SU-DHL-6 (cell line): ENCODE data around the gene MIPEP.

ENCODE experiments used
- H2AFZ ChIP-seq: fragments of 200-600 bp; sonication (generic); 2 replicates; pipeline ENCODE4 v1.6.1; 2014; ENCODE audit warnings: low read depth, mild to moderate bottlenecking, moderate library complexity, mixed read lengths, antibody characterized with exemption, low read length; ENCODE audit not compliant: severe bottlenecking
- H3F3A ChIP-seq: fragments of 200-600 bp; shearing (Covaris generic); 2 replicates; pipeline ENCODE4 v1.6.0; 2016; ENCODE audit warnings: antibody characterized with exemption, mild to moderate bottlenecking; ENCODE audit not compliant: insufficient read depth
- H3K27ac ChIP-seq: fragments of 200-600 bp; sonication (generic); 2 replicates; pipeline ENCODE4 v1.5.1; 2016; ENCODE audit warnings: low read depth, mild to moderate bottlenecking, low read length, moderate library complexity, mixed read lengths
- H3K27me3 ChIP-seq: fragments of 200-600 bp; sonication (generic), shearing (Covaris generic); 2 replicates; pipeline ENCODE4 v1.6.0; 2014; ENCODE audit warnings: mild to moderate bottlenecking, low read length
- H3K36me3 ChIP-seq: fragments of 200-600 bp; sonication (generic); 2 replicates; pipeline ENCODE4 v1.6.1; 2014; ENCODE audit warnings: mild to moderate bottlenecking, low read length, mixed read lengths
- H3K4me2 ChIP-seq: fragments of 300-600, 200-600 bp; shearing (Covaris generic), sonication (generic); 2 replicates; pipeline ENCODE4 v1.6.0; 2014; ENCODE audit warnings: low read length, low read depth, mild to moderate bottlenecking; ENCODE audit not compliant: poor library complexity, severe bottlenecking
- H3K4me3 ChIP-seq: fragments of 200-600 bp; sonication (generic); 2 replicates; pipeline ENCODE4 v1.5.1; 2014; ENCODE audit warnings: antibody characterized with exemption, low read length, mild to moderate bottlenecking, mixed read lengths; ENCODE audit not compliant: insufficient read depth, poor library complexity, severe bottlenecking
- H3K79me2 ChIP-seq: fragments of 200-600 bp; sonication (generic); 2 replicates; pipeline ENCODE4 v1.6.1; 2014; ENCODE audit warnings: mild to moderate bottlenecking, low read length, moderate library complexity; ENCODE audit not compliant: insufficient read depth
- H3K9ac ChIP-seq: fragments of 200-600 bp; sonication (generic); 2 replicates; pipeline ENCODE4 v1.7.0; 2014; ENCODE audit warnings: mild to moderate bottlenecking, low read length
- H3K9me2 ChIP-seq: fragments of 200-600 bp; sonication (generic); replicated peaks from 2 replicates; pipeline ENCODE4 v1.6.1; 2014; ENCODE audit warnings: low read length; ENCODE audit not compliant: insufficient read depth
- H3K9me3 ChIP-seq: fragments of 200-600 bp; sonication (generic); 2 replicates; pipeline ENCODE4 v1.6.1; 2014; ENCODE audit warnings: low read length, mixed read lengths; ENCODE audit not compliant: insufficient read depth
- H4K20me1 ChIP-seq: fragments of 200-600 bp; sonication (generic); 2 replicates; pipeline ENCODE4 v1.6.1; 2014; ENCODE audit warnings: low read depth, mild to moderate bottlenecking, antibody characterized with exemption, low read length, moderate library complexity, mixed read lengths
- EZH2phosphoT487 ChIP-seq: fragments of 200-600 bp; sonication (generic), shearing (Covaris generic); conservative IDR thresholded peaks from 2 replicates; pipeline ENCODE4 v1.6.1; 2018; ENCODE audit warnings: mild to moderate bottlenecking, antibody characterized with exemption, low read length, moderate library complexity, mixed read lengths
- TF ChIP-seq, protein P1 (sequence below): fragments of 200-600 bp; sonication (generic); IDR thresholded peaks from one replicate; pipeline ENCODE4 v1.5.1; 2017; ENCODE audit warnings: antibody characterized with exemption, mild to moderate bottlenecking, low read length, moderate library complexity; ENCODE audit not compliant: insufficient read depth, poor library complexity, severe bottlenecking

The MIPEP gene

DNA sequence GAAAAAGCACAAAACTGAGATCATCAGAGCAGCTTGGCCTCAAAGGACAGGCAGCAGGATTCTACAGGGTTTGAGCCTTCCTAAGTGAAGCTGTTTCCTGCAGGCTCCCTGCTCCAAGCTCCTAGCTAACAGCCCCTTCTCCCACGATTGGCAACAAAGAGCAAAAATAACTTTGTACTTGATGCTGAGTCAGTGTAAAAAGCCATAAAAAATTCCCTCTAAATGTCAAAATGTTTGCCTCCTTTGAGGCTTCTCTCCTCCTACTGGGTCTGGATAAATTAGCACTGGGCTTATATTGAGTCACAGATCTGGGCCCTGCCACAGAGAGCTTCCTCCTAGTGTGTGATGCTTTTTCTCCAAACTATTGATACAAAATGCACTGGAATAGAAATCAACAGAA lies 165.7 kb downstream of the MIPEP start:
- Histone ChIP-seq H3K27me3 (no peaks in the 10 kb centered on the region), H2AFZ (no peak overlapping the region), H3K27ac (no peak overlapping the region), H3K9me2 (no peaks in the 10 kb centered on the region), H3F3A (no peaks in the 10 kb centered on the region), H3K4me3 (no peak overlapping the region), H3K79me2 (no peaks in the 10 kb centered on the region), H3K9me3 (no peaks in the 10 kb centered on the region), H3K9ac (no peak overlapping the region), H3K4me2 (no peak overlapping the region), H3K36me3 (no peaks in the 10 kb centered on the region), H4K20me1 (no peaks in the 10 kb centered on the region)
- TF ChIP-seq EZH2phosphoT487: no peak
- TF ChIP-seq, protein P1, sequence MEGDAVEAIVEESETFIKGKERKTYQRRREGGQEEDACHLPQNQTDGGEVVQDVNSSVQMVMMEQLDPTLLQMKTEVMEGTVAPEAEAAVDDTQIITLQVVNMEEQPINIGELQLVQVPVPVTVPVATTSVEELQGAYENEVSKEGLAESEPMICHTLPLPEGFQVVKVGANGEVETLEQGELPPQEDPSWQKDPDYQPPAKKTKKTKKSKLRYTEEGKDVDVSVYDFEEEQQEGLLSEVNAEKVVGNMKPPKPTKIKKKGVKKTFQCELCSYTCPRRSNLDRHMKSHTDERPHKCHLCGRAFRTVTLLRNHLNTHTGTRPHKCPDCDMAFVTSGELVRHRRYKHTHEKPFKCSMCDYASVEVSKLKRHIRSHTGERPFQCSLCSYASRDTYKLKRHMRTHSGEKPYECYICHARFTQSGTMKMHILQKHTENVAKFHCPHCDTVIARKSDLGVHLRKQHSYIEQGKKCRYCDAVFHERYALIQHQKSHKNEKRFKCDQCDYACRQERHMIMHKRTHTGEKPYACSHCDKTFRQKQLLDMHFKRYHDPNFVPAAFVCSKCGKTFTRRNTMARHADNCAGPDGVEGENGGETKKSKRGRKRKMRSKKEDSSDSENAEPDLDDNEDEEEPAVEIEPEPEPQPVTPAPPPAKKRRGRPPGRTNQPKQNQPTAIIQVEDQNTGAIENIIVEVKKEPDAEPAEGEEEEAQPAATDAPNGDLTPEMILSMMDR: no peak

DNA sequence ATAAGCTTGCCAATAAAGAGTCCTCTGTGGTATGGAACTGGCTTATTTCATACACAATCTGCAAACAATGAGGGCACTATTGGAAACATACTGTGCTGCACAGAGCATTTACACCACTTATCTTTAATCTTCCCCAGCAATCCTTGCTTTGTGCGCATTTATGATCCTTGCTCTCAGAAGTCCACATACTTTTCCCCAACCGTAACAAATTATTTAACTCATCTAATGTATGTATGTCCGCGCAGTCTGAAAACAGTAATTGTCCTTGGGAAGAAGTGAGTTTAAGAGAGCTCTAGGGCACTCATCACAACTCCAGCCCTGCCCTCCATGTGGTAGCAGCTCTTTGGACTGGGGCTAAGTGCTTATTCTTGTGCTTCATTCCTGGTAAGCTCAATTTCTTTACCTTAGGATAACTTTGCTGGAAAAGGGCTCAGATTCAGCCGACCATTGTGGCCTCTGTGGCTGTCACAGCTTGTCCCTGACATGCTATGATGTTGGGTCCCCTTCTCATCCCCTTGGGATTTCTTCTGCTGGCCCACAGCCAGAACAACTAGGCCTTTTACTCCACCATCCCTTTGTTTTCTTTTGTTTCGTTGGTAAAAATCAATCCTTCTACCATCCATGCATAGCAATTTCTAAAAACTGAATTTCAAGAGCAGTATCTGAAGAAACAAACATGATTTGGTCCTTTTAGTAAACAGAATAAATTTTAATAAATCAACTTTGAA lies 166.3 kb downstream of the MIPEP start:
- Histone ChIP-seq H3K79me2 (no peaks in the 10 kb centered on the region), H3K27me3 (no peaks in the 10 kb centered on the region), H2AFZ (no peak overlapping the region), H3K9ac (no peak overlapping the region), H3K9me2 (no peaks in the 10 kb centered on the region), H4K20me1 (no peaks in the 10 kb centered on the region), H3K27ac (no peak overlapping the region), H3K36me3 (no peaks in the 10 kb centered on the region), H3F3A (no peaks in the 10 kb centered on the region), H3K9me3 (no peaks in the 10 kb centered on the region), H3K4me2 (no peak overlapping the region), H3K4me3 (no peak overlapping the region)
- TF ChIP-seq, protein P1: no peak
- no peak for TF ChIP-seq EZH2phosphoT487

DNA sequence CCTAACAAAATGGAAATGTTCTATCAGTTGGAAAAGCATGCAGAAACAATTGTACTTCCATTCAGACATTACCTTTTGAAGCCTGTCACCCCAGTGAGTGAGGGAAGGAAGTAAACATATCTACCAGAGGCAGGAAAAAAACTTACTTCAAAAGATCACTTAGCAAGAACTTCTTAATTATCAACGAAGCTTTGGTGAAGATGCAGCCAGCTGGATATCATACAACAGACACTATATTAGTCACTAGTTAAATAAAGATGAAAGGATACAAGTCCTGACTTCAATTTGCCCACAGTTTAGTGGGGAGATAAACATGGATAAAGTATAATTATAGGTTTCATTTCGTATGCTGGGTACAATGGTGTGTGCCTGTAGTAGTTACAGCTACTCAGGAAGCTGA lies 170.2 kb downstream of the MIPEP start:
- no peaks in the 10 kb centered on the region for H3K79me2 ChIP-seq
- no peaks in the 10 kb centered on the region for H3K9me2 ChIP-seq
- no peak overlapping the region for H3K9ac ChIP-seq
- no peak overlapping the region for H2AFZ ChIP-seq
- H3K4me2 ChIP-seq: no peak overlapping the region
- H3K4me3 ChIP-seq: no peak overlapping the region
- H3K36me3 ChIP-seq: no peaks in the 10 kb centered on the region
- no peaks in the 10 kb centered on the region for H3K27me3 ChIP-seq
- no peak for TF ChIP-seq EZH2phosphoT487
- H3F3A ChIP-seq: no peaks in the 10 kb centered on the region
- no peaks in the 10 kb centered on the region for H3K9me3 ChIP-seq
- H3K27ac ChIP-seq: no peak overlapping the region
- H4K20me1 ChIP-seq: no peaks in the 10 kb centered on the region

DNA sequence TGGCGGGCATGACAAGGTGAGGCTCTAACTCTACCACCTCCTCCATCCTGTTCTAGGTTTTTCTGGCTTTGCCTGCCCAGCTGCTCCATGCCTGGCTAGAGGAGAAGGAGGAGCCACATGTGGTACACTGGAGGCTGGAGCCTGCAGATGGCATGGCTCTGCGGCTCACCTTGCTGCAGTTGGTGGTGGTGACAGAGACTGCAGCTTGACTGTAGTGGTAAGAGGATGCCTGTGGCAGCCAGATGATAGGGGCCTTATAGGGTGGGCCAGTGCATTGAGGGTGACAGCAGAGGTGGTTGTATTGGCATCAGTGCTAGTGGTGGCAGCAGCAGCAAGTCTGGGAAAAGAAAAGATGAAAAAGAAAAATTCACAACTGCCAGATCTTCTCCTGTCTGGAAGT lies 172.8 kb downstream of the MIPEP start:
- Histone ChIP-seq H2AFZ (no peak overlapping the region), H3K9me2 (no peaks in the 10 kb centered on the region), H3K9me3 (no peaks in the 10 kb centered on the region), H3K27ac (no peak overlapping the region), H3K9ac (no peak overlapping the region), H3F3A (no peaks in the 10 kb centered on the region), H3K4me3 (no peak overlapping the region), H3K4me2 (no peak overlapping the region), H3K79me2 (no peaks in the 10 kb centered on the region), H4K20me1 (no peaks in the 10 kb centered on the region), H3K27me3 (no peaks in the 10 kb centered on the region), H3K36me3 (no peaks in the 10 kb centered on the region)
- TF ChIP-seq EZH2phosphoT487: no peak
- TF ChIP-seq, protein P1: no peak
